GM12875 (cell line): ENCODE measurements around the gene TMEM121.

Experiments
- H3K4me3 ChIP-seq: one replicate; pipeline ENCODE4 v1.5.1; 2011; ENCODE audit warnings: low read depth, low read length, control low read depth
- TF ChIP-seq, protein P1 (sequence below): IDR thresholded peaks from 2 replicates; pipeline ENCODE4 v1.5.1; 2011; ENCODE audit warnings: low read depth, mild to moderate bottlenecking, control low read depth, inconsistent platforms, low read length, moderate library complexity, borderline replicate concordance; ENCODE audit not compliant: insufficient read depth

Gene TMEM121

GRCh38 chr14:105501504-105502291 is 24.7 kb upstream of the TMEM121 start:
- TF ChIP-seq, protein P1, sequence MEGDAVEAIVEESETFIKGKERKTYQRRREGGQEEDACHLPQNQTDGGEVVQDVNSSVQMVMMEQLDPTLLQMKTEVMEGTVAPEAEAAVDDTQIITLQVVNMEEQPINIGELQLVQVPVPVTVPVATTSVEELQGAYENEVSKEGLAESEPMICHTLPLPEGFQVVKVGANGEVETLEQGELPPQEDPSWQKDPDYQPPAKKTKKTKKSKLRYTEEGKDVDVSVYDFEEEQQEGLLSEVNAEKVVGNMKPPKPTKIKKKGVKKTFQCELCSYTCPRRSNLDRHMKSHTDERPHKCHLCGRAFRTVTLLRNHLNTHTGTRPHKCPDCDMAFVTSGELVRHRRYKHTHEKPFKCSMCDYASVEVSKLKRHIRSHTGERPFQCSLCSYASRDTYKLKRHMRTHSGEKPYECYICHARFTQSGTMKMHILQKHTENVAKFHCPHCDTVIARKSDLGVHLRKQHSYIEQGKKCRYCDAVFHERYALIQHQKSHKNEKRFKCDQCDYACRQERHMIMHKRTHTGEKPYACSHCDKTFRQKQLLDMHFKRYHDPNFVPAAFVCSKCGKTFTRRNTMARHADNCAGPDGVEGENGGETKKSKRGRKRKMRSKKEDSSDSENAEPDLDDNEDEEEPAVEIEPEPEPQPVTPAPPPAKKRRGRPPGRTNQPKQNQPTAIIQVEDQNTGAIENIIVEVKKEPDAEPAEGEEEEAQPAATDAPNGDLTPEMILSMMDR, result no peak
- H3K4me3 ChIP-seq, result no peak overlapping the region

- TF ChIP-seq, protein P1, result no peak
- H3K4me3 ChIP-seq, result no peak overlapping the region
Observed at GRCh38 chr14:105502446-105503295, 23.7 kb upstream of the TMEM121 start.

GRCh38 chr14:105503296-105503640 is 23.1 kb upstream of the TMEM121 start:
- TF ChIP-seq, protein P1, result no peak
- no peak overlapping the region for H3K4me3 ChIP-seq

DNA sequence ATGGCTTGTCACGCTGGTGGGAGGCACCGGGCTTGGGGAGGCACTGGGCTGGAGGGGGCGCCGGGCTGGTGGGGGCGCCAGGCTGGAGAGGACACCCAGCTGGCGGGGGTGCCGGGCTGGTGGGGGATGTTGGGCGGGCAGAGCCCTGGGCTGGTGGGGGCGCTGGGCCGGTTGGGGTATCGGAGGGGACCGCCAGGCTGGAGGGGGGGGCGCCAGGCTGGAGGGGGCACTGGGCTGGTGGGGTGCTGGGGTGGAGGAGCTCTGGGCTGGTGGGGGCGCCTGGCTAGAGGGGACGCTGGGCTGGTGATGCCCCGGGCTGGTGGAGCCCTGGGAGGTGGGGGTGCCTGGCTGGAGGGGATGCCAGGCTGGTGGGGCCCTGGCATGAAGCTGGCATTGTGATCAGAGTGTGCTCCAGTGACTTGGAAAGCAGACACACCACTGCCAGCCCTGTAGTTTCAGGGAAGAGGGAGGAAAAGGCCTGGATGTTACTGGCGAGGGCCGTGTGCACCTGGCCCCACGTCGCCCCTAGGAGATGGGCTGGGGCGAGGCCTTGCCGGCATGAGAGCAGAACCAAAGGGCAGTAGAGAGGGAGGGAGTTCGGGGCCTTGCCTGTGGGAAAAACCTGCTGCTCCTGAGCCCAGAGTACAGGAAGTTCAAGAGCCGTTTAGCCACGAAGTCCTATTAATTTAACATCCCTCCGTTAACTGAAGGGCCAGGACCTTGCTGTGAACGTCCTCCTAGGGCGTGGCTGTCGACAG is 22.3 kb upstream of the TMEM121 start:
- TF ChIP-seq, protein P1, result no peak

DNA sequence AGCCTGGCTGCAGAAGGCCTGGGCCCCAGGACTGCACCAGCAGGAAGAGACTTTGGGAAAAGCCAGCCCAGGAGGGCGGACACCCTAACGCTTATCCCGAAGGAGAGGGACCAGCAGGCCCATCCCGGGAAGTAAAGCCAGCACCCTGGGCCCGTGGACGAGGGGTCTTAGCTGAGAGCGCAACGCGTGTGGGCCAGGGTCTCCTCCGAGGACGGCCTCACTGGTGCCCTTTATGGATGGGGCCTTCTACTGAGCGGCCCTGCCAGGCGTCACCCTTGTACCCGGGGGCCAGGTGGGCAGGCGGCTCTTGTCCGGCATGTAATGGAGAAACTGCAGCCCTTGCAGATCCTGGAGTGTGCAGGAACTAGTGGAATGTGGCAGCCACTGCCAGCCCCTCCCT is 21.3 kb upstream of the TMEM121 start:
- H3K4me3 ChIP-seq, result no peak overlapping the region
- TF ChIP-seq, protein P1, result no peak

More for the DNA sequence above, 22.3 kb upstream of the TMEM121 start:
- H3K4me3 ChIP-seq, result no peak overlapping the region

GRCh38 chr14:105507247-105507646 is 19.1 kb upstream of the TMEM121 start:
- TF ChIP-seq, protein P1, result no peak

More at GRCh38 chr14:105507247-105507646, 19.1 kb upstream of the TMEM121 start:
- H3K4me3 ChIP-seq, result no peak overlapping the region
